IPS-11a (cell line): ENCODE measurements around the gene EIF2AK2.
A peak's percentile ranks its signal among the peaks of the same experiment; 100 is the strongest.

Experiments
- H3K4me3 ChIP-seq: one replicate; pipeline ENCODE4 v1.5.1; 2013; ENCODE audit warnings: low read depth, low read length, control low read depth

The EIF2AK2 gene

DNA sequence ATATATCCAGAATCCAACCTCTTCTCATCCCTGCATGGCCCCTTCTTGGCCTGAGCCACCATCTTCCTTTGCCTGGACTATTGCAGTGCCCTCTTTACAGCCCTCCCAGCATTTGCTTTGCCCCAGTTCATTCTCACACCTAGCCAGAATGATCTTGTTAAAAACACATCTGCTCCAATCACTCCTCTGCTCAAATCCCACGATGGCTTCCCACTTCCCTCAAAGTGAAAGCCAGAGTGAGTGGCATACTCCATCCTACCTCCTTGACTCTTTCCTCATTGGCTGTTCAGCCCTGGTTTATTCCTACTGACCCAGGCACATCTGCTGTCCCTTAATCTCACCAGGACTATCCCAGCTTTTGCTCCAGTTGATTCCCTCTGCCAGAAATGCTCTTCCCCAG lies 17.0 kb upstream of the EIF2AK2 start:
- no peak overlapping the region for H3K4me3 ChIP-seq

- H3K4me3 ChIP-seq: no peak overlapping the region
Observed at GRCh38 chr2:37171624-37171950, 14.8 kb upstream of the EIF2AK2 start.

- no peak overlapping the region for H3K4me3 ChIP-seq
Observed at GRCh38 chr2:37168217-37168981, 11.6 kb upstream of the EIF2AK2 start.

DNA sequence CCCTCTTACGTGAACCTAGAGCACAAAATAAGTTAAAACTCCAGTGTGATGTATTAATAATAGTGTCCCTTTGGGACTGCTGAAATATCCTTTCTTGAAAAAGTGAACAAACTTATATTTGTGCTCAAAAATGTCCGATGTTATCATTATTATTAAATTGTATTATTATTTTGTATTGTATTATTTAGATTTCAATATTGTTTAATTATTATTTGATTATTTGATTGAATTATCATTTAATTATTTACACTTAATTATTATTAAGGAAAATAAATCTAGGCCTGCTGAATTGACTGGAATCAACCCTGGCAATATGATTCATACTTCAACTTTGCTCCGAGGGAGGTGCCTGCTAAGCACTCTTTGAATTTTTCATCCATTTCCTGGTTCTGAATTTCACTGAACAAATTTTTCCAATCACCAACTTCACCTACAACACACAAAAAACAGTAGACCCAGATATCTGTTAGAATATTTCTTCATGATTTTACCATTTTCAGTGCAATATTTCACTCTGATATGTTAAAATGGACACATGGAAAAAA lies 10.9 kb upstream of the EIF2AK2 start:
- H3K4me3 ChIP-seq: no peak overlapping the region

DNA sequence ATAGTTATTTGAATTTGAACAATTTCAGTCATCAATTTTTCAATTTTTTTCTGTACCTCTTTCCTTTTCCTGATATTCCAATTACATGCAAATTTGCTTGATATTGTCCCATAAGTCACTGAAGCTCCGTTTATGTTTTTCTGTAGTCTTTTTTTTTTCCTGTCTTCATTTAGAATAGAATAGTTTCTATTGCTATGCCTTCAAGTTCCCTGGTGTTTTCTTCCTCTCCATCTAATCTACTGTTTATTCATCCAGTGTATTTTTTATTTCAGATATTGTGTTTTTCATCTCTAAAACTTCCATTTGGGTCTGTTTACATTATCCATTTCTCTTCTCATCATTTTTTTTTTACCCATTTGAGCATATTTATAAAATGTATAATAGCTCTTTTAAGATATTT lies 8.0 kb upstream of the EIF2AK2 start:
- H3K4me3 ChIP-seq: no peak overlapping the region

DNA sequence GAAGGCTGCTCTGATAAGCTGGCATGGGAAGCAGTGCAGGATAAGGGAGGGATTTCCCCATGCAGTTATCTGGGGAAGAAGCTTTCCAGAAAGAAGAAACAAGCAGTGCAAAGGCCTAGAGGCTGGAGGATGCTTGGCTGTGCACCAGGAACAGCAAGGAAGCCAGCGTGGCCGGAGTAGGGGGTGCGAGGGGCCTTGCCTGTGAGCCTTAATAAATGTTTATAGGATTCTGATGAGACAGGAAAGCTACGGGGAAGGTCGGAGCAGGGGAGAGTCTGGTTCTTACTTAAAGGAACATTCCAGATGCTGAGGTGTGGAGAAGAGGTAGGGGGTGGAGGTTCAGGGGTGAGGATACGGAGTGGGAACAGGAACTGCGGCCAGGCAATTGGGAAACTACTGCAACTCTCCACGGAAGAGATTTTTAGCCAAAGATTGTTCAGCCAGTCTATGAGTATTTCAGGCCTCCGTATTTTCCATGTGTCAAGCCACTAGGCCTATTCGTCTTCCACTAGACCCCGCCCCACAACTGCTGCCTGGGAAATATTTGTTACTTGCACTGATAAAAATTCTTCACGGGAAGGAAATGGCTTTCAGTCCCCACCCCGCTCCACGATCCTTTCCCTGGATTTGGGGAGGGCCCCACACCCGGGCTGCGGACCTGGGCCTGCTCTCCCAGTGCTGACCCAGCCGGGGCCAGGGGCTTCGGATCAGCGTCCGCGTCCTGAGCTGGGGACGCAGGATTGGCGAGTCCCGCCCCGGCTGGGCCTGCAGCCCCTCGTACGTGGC lies 516 bp downstream of the EIF2AK2 start:
- peak overlapping the region; percentile 60 for H3K4me3 ChIP-seq

- no peak overlapping the region for H3K4me3 ChIP-seq
Observed at GRCh38 chr2:37154785-37155184, 2.0 kb downstream of the EIF2AK2 start.

GRCh38 chr2:37153224-37153623 lies 3.6 kb downstream of the EIF2AK2 start:
- H3K4me3 ChIP-seq: no peak overlapping the region

GRCh38 chr2:37149626-37150322 lies 7.0 kb downstream of the EIF2AK2 start:
- no peak overlapping the region for H3K4me3 ChIP-seq

GRCh38 chr2:37148325-37148724 lies 8.5 kb downstream of the EIF2AK2 start:
- H3K4me3 ChIP-seq: no peak overlapping the region

GRCh38 chr2:37146062-37146461 lies 10.7 kb downstream of the EIF2AK2 start:
- no peak overlapping the region for H3K4me3 ChIP-seq

DNA sequence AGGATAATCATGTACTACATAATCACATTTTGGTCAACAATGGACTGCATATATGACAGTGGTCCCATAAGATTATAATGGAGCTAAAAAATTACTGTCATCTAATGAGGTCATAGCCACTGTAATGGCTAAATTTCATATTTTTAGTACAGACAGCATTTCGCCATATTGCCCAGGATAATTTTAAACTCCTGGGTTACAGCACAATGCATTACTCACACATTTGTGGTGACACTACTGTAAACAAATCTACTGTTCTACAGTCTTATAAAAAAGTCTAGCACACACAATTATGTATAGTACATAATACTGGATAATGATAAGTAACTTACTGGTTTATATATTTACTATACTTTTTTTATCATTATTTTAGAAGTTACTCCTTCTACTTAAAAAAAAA lies 12.8 kb downstream of the EIF2AK2 start:
- H3K4me3 ChIP-seq: no peak overlapping the region

DNA sequence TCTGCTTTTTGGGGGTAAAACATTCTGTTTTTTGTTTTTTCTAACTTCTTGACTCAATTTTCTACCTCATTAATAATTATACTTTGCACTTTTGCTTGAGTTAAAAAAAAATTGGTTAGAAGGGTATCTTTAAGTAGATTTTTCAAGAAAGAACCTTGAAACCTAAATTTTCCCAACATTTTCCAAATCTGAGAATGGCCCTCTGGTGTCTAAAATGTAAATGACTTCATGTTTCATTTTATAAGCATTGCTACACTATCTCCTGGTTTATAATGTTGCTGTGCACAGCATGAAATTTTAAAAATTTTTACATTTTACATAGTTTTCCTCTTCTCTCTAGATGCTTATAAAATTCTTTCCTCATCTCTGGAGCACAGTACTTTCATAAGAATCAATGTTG lies 14.2 kb downstream of the EIF2AK2 start:
- no peak overlapping the region for H3K4me3 ChIP-seq

DNA sequence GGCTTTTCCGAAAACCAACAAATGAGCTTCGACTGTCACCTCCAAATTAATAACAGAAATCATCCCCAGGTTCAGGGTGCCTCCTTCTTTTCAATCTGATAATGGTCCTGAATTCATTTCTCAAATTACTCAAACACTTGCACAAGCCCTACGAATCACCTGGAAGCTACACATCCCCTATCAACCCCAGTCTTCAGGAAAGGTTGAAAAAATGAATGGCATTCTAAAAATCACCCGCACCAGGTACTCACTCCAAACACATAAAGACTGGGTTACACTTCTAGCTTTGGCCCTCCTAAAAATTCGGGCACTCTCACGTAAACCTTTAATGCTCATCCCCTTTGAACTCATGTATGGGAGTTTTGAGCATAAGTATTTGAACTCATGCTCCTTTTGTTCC lies 23.9 kb downstream of the EIF2AK2 start:
- H3K4me3 ChIP-seq: no peak overlapping the region

GRCh38 chr2:37125416-37125815 lies 31.4 kb downstream of the EIF2AK2 start:
- no peak overlapping the region for H3K4me3 ChIP-seq

- H3K4me3 ChIP-seq: no peak overlapping the region
Observed at GRCh38 chr2:37119157-37119556, 37.6 kb downstream of the EIF2AK2 start.

DNA sequence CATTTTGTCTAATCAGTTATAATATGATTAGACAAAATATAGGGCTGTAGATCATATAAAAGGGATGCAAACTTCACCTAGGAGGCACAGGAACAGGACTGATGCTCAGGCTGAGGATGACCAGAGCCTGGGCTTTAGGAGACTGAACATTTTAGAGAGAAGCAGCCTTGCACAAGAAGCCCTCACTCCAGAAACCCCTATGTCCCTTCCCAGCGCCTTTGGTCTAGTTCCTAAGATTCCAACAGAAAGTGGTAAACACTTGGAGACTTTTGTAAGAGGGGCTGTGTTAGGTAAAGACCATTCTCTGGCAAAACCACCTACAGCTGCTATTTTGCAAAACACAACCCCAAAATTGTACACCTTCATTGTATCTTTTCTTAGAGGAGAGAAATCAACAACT lies 39.2 kb downstream of the EIF2AK2 start:
- no peak overlapping the region for H3K4me3 ChIP-seq

DNA sequence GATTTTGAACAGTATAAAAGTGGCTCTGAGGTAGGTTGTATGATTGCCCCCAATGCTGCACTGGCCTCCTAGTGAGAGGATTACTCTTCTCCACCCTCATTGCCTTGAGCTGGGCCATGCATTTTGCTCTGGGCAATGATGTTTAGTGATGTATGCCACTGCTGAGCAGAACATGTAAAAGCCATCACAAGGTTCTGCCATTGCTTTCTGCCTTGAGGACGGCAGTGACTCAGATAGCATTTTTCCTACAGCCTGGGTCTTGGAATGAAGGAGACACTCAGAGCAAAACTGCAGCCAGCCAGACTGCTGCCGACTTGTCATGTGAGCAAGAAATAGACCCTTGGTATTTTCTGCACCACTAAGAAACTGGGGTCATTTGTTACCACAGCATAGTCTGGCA lies 44.8 kb downstream of the EIF2AK2 start:
- H3K4me3 ChIP-seq: no peak overlapping the region

DNA sequence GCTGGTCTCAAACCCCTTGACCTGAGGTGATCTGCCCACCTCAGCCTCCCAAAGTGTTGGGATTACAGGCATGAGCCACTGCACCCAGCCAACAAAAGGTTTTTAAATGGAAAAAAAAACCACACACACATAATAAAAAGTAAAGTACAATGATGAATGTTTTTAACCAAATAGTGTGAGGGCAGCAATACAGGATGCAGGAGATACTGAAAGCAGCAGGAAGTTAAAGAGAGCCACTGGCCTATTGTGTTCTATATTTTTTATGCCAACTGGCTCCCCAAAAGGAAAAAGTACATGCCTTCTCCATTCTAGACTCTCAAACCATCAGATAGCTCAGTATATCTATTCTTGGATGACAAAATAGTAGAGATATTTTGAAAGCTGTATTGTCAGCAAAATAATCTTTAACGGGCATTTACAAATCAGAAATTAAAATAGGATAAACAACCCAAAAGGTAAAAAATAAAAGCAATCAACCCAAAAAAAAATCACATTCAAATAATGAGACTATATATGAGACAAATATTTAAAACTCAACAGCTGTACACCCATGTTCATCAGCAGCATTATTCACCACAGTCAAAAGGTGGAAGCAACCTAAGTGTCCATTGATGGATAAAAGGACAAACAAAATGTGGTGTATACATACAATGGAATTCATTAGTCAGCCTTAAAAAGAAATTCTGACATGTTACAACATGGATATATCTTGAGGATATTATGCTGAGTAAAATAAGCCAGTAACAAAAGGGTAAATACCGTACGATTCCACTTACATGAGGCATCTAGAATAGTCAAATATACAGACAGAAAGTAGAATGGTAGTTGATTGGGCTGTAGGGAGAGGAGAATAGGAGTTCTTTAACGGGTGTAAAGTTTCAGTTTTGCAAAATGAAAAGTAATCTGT lies 46.2 kb downstream of the EIF2AK2 start:
- no peak overlapping the region for H3K4me3 ChIP-seq

GRCh38 chr2:37109523-37109922 lies 47.3 kb downstream of the EIF2AK2 start:
- no peak overlapping the region for H3K4me3 ChIP-seq

GRCh38 chr2:37105150-37105549 lies 51.6 kb downstream of the EIF2AK2 start:
- no peak overlapping the region for H3K4me3 ChIP-seq
